ENCODE measurements around the gene UNK.

The UNK gene

GRCh38 chr17:75784473-75785015 is at the start of gene UNK:
Gene UNK, plus strand, starts transcription at chr17:75784806. Its CDS starts 75 bp downstream, at chr17:75784881.
- DNase-seq (ENCODE audit: low spot score) = peak; percentile 97

GRCh38 chr17:75736173-75736835 is 48.3 kb upstream of the UNK start:
- no peak for DNase-seq (ENCODE audit: low spot score)

GRCh38 chr17:75737133-75737962 is 47.3 kb upstream of the UNK start:
- DNase-seq (ENCODE audit: low spot score) = no peak

GRCh38 chr17:75738218-75738802 is 46.3 kb upstream of the UNK start:
- DNase-seq (ENCODE audit: low spot score) = no peak

- DNase-seq (ENCODE audit: low spot score) = no peak
These were observed 45.4 kb upstream of the UNK start for GRCh38 chr17:75739174-75739573.

- no peak for DNase-seq (ENCODE audit: low spot score)
These were observed 44.8 kb upstream of the UNK start for GRCh38 chr17:75739801-75740200.

GRCh38 chr17:75740215-75740614 is 44.4 kb upstream of the UNK start:
- DNase-seq (ENCODE audit: low spot score) = no peak

GRCh38 chr17:75740631-75741077 is 44.0 kb upstream of the UNK start:
- DNase-seq (ENCODE audit: low spot score) = no peak

- DNase-seq (ENCODE audit: low spot score) = no peak
These were observed 42.3 kb upstream of the UNK start for GRCh38 chr17:75742337-75742736.

- no peak for DNase-seq (ENCODE audit: low spot score)
These were observed 40.9 kb upstream of the UNK start for GRCh38 chr17:75743625-75744206.

GRCh38 chr17:75748706-75749105 is 35.9 kb upstream of the UNK start:
- no peak for DNase-seq (ENCODE audit: low spot score)

GRCh38 chr17:75749545-75750389 is 34.8 kb upstream of the UNK start:
- DNase-seq (ENCODE audit: low spot score) = peak; percentile 89

GRCh38 chr17:75750661-75751423 is 33.8 kb upstream of the UNK start:
- DNase-seq (ENCODE audit: low spot score) = no peak

- no peak for DNase-seq (ENCODE audit: low spot score)
These were observed 32.8 kb upstream of the UNK start for GRCh38 chr17:75751676-75752404.

GRCh38 chr17:75752405-75752709 is 32.2 kb upstream of the UNK start:
- no peak for DNase-seq (ENCODE audit: low spot score)

- DNase-seq (ENCODE audit: low spot score) = peak; percentile 69
These were observed 31.6 kb upstream of the UNK start for GRCh38 chr17:75752802-75753513.

- DNase-seq (ENCODE audit: low spot score) = peak; percentile 85
These were observed 30.9 kb upstream of the UNK start for GRCh38 chr17:75753514-75754377.
